ENCODE data around the gene CTSW.

The CTSW gene

GRCh38 chr11:65928667-65929066 lies 49.0 kb downstream of the CTSW start:
- no peak for DNase-seq (ENCODE audit: low read depth)

- no peak for DNase-seq (ENCODE audit: low read depth)
These were observed 52.3 kb downstream of the CTSW start for GRCh38 chr11:65931773-65932557.

GRCh38 chr11:65932558-65932919 lies 52.9 kb downstream of the CTSW start:
- no peak for DNase-seq (ENCODE audit: low read depth)
